GM21367 (cell line): ENCODE measurements around the gene CAV2.

ENCODE experiments used
- ATAC-seq: cut with Tn5 transposase; IDR thresholded peaks from one replicate; pipeline ENCODE4 v1.9.1; 2021; ENCODE audit not compliant: unreplicated experiment

CAV2 gene

DNA sequence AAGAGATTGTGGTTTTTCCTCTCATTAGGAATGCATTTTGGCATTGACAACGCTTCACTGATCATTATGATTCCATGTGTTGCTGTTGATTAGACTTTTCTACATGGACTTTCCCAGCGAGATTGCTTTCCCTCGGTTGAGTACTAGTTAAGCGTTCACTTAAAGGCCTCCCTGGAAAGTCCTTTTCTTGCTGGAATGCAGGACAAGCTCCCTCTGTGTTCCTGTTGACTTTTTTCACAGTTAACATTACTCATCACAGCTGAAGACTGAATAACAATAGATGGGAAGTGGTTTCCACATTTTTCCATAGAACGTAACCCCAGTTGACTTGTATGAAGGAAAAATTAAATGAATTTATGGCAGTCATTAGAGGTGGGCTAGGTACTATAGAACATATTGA is 22.7 kb downstream of the CAV2 start:
- ATAC-seq: no peak

DNA sequence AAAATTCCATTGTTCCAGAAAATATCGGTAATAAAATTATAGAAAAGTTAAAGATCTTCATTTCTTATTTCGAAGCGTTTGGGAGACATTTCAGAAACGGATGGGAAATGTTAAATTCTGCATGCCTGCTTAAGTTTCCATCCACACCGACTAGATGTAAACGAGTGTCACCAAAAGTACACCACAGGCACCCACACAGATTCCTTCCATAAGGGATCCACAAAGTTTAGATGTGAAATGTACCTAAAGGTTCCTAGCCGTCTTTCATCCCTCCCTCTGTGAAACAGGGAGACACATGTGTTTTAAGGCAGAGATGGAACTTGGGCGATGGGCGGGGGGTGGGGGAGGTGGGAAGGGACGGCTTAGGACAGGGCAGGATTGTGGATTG is 24.7 kb downstream of the CAV2 start:
- ATAC-seq: no peak

DNA sequence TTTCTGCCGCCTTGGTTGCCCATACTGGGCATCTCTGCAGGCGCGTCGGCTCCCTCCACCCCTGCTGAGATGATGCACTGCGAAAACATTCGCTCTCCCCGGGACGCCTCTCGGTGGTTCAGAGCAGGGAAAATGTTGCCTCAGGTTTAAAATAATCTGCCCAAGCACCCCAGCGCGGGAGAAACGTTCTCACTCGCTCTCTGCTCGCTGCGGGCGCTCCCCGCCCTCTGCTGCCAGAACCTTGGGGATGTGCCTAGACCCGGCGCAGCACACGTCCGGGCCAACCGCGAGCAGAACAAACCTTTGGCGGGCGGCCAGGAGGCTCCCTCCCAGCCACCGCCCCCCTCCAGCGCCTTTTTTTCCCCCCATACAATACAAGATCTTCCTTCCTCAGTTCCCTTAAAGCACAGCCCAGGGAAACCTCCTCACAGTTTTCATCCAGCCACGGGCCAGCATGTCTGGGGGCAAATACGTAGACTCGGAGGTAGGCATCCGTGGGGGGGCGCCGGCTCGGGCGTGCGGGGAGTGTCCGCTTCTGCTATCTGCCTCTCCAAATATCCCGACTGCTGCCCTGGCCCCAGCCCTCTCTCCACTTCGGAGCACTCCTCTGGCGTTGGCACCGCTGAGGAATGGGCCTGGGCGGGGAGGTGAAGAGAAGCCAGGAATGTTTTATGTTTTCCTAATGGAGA is 25.2 kb downstream of the CAV2 start, which contains the start of gene CAV1:
TSS of gene CAV1 (plus strand) at position 428 of the 689 bp plus-strand sequence. CDS start at position 455, 27 bp downstream.
- peak; percentile 25 for ATAC-seq

DNA sequence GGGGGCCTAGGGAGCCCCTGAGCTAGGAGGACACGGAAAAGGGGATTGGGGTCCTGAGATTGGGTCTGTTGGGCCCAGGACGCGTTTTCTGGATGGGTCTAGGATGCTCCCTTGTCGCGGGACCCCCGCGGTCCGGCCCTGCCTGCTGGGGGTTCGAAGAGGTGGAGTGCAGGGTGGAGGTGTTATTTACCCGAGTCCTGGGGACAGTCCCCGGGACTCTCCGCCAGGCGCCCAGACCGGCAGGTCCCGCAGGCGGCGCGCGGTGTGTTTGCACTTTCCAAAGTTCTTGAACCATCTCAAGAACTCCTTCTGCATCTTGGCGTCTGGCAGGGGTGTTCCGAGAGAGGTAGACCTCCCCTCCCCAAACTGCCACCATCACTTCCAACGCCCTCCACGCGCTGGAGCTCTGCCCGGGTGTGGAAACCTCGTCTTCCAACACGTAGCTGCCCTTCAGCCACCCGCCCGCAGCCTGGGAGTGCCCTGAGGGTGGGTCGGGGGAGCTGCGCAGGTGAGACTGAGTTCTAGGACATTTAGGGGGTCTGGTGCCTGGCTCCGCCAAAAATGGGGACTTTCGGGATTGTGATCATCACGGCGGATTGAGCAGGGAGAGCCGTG is 25.9 kb downstream of the CAV2 start:
- no peak for ATAC-seq

DNA sequence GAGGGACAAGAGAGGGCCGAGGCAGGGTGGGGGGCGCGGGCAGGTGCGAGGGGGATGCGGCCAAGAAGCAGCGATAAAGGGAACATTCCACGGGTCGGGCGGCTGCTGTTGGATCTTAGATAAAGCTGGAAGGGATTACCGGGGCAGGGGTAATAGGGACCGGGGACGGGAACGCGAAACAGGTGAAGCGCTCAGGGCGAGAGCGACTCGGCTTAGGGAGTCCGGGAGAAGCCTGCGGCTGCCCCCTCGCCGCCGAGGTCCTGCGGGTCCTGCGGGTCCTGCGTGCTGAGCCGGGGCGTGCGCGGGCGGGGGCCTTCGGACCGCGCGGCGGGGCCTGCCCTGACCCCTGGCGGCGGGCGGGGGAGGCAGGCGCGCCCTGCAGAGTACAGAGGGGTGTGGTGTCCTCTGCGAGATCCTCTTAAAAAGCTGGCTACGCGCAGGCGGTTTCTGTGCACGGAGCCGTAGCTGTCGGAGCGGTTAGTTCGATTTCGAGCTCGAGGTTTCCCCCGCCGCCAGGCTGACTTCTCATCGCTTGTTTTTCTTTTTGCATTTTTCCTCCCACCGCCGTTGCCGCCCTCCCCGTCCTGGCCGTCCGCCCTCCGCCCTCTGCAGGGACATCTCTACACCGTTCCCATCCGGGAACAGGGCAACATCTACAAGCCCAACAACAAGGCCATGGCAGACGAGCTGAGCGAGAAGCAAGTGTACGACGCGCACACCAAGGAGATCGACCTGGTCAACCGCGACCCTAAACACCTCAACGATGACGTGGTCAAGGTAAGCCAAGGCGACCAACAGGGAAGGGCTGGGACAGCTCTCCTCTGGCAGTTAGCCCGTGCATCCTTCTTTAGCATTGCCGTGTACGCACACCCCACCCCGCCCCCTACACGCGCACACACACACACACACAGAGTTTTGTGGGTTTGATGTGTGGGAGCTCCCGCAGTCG is 26.6 kb downstream of the CAV2 start:
- ATAC-seq: peak; percentile 94

- ATAC-seq: no peak
Observed at GRCh38 chr7:116526897-116527296, 27.4 kb downstream of the CAV2 start.

DNA sequence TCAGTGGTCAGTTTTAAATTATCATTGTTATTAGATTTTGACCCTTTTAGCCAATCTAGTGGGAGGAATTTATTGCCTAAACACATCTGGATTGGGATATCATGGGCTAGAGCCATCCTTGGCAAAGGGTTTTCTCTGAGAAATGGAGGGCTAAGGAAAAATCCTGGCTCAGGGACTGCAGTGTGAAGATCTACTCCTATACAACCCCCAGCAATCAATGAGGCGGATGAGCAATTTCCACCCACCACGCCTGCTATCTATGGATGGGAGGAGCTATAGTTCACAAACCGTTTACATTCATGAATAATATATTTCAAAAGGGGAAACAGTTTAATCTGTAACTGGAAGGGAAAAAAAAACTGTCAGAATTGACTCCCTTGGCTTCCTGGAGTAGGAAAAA is 28.0 kb downstream of the CAV2 start:
- no peak for ATAC-seq

- ATAC-seq: no peak
Observed at GRCh38 chr7:116528008-116528789, 28.7 kb downstream of the CAV2 start.

GRCh38 chr7:116529250-116529649 is 29.7 kb downstream of the CAV2 start:
- no peak for ATAC-seq

- no peak for ATAC-seq
Observed at GRCh38 chr7:116530107-116530820, 30.7 kb downstream of the CAV2 start.

DNA sequence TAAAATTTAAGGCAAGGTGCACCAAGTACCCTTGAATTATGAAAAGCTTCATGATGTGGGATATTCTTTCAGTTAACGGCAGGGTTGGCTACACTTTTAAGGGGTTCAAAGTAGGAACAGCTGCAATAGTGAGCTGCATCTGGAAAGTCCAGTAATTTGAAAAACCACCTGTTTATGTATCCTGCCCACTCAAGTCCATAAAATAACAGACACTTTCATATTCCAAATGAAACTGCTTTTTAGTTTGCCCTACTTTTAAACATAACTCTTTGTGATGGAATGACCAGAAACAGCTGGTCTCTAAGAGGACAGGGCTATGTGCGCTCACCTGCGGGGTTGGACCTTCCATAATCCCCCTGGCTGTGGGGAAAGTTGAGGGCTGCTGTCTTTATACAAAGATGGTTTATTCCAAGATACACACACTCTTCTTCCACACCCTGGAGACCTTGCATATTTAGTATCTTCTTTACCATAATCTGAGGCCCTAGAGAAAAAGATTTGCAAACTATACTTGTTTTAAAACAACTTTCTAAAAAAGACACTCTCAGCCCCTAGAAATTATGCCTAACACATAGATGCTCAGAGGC is 32.7 kb downstream of the CAV2 start:
- no peak for ATAC-seq

- ATAC-seq: no peak
Observed at GRCh38 chr7:116534790-116535189, 35.3 kb downstream of the CAV2 start.

- ATAC-seq: no peak
Observed at GRCh38 chr7:116535416-116535815, 35.9 kb downstream of the CAV2 start.

DNA sequence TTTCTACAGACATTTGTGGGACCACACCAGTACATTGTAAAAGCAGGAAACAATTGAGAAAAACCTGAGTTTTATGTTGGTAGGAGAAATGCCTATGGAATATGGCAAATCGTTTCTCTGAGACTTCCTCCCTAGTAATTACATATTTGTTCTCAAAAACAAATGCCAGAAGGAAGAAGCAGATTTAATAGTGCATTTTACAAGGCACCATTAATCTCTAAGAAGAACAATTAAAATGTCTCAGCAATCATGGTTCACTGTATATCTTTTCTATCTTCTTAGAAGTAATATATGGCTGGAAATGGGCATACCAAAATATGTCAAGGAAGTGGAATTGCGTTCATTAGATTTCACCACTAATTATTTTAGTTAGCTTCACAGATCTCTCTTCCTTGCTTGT is 38.6 kb downstream of the CAV2 start:
- ATAC-seq: no peak

- no peak for ATAC-seq
Observed at GRCh38 chr7:116539879-116540278, 40.3 kb downstream of the CAV2 start.

DNA sequence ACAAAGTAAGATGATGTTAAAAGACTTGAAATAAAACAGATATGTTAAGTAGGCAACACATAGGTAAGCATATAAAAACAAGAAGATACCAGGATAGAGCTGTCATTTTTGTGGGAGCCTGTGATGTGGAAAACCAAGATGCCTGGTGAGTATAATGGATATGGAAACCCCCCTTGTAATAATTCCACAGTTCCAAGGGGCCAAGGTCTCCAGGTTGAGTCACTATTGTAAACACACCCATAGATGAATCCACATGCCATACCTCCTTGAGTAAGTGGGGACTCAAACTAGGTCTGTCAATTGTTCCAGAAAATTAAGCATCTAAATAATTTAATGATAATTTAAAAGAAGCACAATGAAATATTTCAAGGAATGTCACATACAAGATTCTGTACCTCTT is 41.2 kb downstream of the CAV2 start:
- ATAC-seq: no peak

DNA sequence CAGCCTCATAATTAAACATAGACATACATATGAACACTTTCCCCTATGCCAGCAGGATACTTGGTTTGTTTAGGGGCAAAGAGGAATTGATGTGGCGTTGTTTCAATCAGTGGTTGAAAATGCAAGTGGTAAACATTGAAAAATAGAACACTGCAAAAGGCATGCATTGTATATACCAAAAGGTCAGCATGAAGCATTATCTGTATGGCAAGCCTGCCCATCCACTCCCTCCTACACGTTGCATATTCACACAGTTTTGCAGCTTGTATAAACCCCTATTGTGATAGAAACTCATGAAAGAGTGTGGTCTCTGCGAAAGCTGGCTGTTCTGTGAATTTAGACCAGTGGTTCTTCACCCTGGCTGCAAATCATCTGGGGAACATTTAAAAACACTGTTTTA is 42.4 kb downstream of the CAV2 start:
- no peak for ATAC-seq

DNA sequence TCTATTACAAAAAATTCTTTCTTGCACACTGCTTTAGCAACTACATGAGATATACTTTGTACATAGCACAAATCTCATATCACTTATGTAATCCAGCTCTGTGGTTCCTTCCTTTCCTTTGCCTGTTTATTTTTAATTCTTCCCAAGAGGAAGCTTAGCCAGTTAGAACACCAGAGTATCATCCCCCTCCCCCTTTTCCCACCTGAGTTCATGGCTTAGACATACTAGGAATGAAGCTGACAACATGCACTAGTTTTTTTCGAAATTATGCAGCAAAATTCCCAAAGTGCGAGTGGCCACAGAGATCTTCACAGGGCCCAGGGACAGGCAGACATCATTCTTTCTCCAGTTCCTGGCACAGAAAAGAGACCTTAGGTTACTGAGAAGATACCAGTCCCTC is 43.1 kb downstream of the CAV2 start:
- ATAC-seq: no peak

GRCh38 chr7:116543664-116544063 is 44.1 kb downstream of the CAV2 start:
- no peak for ATAC-seq

DNA sequence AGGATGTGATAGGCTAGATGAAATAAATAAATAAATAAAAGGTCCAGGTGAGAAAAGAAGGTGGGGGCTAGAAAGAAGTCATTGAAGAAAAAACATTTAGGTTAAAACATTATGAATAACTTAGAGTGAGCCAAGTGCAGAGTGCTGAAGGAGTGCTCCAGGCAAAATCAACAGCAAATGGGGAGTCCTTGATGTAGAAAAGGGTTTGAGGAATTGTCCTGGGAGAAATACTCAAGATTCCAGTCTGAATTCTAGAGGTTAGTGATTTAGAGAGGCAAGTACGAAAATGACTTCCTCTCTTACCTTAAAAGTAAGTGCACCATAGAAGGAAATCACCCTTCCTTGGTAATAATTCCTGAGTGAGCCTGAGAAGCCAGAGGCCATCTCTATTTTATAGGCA is 44.9 kb downstream of the CAV2 start:
- ATAC-seq: no peak
